Measurements from ENCODE around the gene CPNE4. TPM values are rescaled to one million over a fixed set of nuclear protein-coding genes. Genes with fewer than 3 reads are reported as not detected.
"Not testable (repeated sequence)": the region's sequence is repeated elsewhere in the genome, so short reads cannot be mapped to it uniquely, and the experiment has no call there.

CPNE4 gene
- total RNA-seq, 2 donors from 2014 or later = not detected

DNA sequence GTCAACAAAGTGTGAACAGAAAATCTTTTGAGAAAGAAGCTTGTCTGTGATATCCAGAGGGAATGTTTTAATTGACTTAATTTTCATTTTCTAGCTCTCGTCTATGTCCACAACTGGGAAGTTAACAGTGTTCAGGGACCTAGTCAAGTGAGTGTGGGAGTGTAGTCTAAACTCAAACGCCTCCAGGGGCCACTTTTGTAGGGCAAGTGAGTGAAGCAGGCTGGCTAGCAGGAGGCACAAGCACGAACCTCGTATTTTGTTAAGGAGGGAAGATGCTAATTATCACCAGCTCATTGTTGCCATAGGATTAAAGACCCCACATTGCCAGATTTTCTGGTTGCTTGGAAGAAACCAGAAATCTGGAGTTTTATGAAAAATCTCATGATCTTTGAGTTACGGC lies 135.8 kb downstream of the CPNE4 start:
- Mint-ChIP-seq H3K4me3 (no peak overlapping the region), H3K9me3 (no peaks in the 10 kb centered on the region), H3K4me1 (no peaks in the 10 kb centered on the region), H3K27ac (no peak overlapping the region), H3K27me3 (peaks cover 8% of the 10 kb centered on the region), H3K36me3 (ENCODE audit: low read depth) (no peaks in the 10 kb centered on the region)
- ATAC-seq (replicated peaks) = no peak

GRCh38 chr3:131898346-131898745 lies 136.5 kb downstream of the CPNE4 start:
- H3K27me3 Mint-ChIP-seq = peaks cover 8% of the 10 kb centered on the region
- no peak overlapping the region for H3K27ac Mint-ChIP-seq
- H3K4me3 Mint-ChIP-seq = no peak overlapping the region
- no peaks in the 10 kb centered on the region for H3K4me1 Mint-ChIP-seq
- no peaks in the 10 kb centered on the region for H3K9me3 Mint-ChIP-seq
- no peak for ATAC-seq (replicated peaks)
- no peaks in the 10 kb centered on the region for H3K36me3 Mint-ChIP-seq (ENCODE audit: low read depth)

GRCh38 chr3:131896285-131896684 lies 138.5 kb downstream of the CPNE4 start:
- H3K4me1 Mint-ChIP-seq = no peaks in the 10 kb centered on the region
- peaks cover 4% of the 10 kb centered on the region for H3K9me3 Mint-ChIP-seq
- H3K4me3 Mint-ChIP-seq = no peak overlapping the region
- peaks cover 12% of the 10 kb centered on the region for H3K27me3 Mint-ChIP-seq
- H3K36me3 Mint-ChIP-seq (ENCODE audit: low read depth) = no peaks in the 10 kb centered on the region
- H3K27ac Mint-ChIP-seq = no peak overlapping the region
- no peak for ATAC-seq (replicated peaks)

GRCh38 chr3:131895766-131896165 lies 139.0 kb downstream of the CPNE4 start:
- no peaks in the 10 kb centered on the region for H3K4me1 Mint-ChIP-seq
- ATAC-seq (replicated peaks) = no peak
- H3K9me3 Mint-ChIP-seq = peaks cover 4% of the 10 kb centered on the region
- no peak overlapping the region for H3K4me3 Mint-ChIP-seq
- no peaks in the 10 kb centered on the region for H3K36me3 Mint-ChIP-seq (ENCODE audit: low read depth)
- peaks cover 12% of the 10 kb centered on the region for H3K27me3 Mint-ChIP-seq
- H3K27ac Mint-ChIP-seq = no peak overlapping the region

- no peaks in the 10 kb centered on the region for H3K36me3 Mint-ChIP-seq (ENCODE audit: low read depth)
- peaks cover 9% of the 10 kb centered on the region for H3K27me3 Mint-ChIP-seq
- H3K9me3 Mint-ChIP-seq = peaks cover 4% of the 10 kb centered on the region
- H3K27ac Mint-ChIP-seq = no peak overlapping the region
- no peak overlapping the region for H3K4me3 Mint-ChIP-seq
- no peaks in the 10 kb centered on the region for H3K4me1 Mint-ChIP-seq
- no peak for ATAC-seq (replicated peaks)
These were observed 142.5 kb downstream of the CPNE4 start for GRCh38 chr3:131892331-131892730.

DNA sequence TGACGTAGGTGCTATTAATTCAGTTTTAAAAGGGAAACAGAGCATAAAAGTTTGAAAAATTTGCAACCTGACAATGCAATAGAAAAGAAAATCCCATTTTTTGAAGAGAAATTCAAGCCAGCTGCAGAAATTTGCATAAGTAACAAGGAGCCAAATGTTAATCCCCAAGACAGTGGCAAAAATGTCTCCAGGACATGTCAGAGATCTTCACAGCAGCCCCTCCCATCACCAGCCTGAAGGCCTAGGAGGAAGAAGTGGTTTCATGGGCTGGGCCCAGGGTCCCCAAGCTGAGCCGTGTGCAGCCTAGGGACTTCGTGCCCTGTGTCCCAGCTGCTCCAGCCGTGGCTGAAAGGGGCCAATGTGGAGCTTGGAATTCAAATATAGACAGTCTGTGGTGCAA lies 148.9 kb downstream of the CPNE4 start:
- not testable (repeated sequence) for H3K9me3 Mint-ChIP-seq; H3K36me3 Mint-ChIP-seq (ENCODE audit: low read depth); ATAC-seq (replicated peaks); H3K27me3 Mint-ChIP-seq; H3K4me3 Mint-ChIP-seq; H3K4me1 Mint-ChIP-seq; H3K27ac Mint-ChIP-seq

DNA sequence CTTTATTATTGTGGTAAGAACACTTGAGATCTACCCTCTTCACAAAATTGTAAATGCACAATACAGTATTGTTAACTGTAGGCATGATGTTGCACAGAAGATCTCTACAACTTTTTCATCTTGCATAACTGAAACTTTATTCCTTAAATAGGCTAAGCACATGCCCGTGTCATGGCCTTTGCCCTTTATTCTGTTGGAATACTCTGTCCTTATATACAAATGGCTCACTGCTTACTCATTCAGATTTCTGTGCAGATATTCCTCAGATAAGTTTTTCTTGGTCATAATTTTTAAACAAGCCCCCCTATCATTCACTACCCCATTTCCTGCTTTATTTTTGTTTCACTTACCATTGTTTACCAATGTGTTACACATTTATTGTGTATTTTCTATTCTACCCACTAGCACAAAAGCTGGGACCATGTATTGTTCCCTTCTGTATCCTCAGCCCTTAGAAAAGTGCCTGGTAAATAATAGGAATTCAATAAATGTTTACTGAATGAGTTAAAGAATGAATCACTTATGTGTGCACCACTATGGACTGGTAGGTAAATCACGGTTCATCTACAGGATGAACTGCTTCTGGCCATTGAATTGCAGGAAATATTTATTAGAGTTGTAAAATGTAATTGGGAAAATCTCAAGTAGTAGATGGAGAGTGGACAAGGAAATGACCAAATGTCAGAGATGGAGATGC lies 151.0 kb downstream of the CPNE4 start:
- H3K36me3 Mint-ChIP-seq (ENCODE audit: low read depth) = no peaks in the 10 kb centered on the region
- peaks cover 3% of the 10 kb centered on the region for H3K27me3 Mint-ChIP-seq
- no peaks in the 10 kb centered on the region for H3K4me1 Mint-ChIP-seq
- no peaks in the 10 kb centered on the region for H3K9me3 Mint-ChIP-seq
- H3K27ac Mint-ChIP-seq = no peak overlapping the region
- H3K4me3 Mint-ChIP-seq = no peak overlapping the region
- no peak for ATAC-seq (replicated peaks)

DNA sequence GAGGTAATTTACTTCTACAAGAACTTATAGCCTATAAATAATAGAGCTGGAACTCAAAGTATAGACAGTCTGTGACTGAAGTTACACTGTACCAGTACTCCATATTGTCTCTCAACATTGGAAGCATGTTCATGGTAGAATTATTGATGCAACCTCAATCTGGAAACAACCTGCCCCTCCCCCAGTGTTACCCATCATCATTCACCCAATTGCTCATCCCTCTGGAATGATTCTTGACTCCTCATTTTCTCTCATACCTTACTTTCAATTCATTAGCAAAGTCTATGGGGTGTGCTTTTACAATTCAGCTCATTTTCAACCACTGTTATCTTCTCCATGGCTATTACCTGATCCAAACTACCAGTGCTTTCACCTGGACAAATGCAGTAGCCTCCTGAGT lies 151.7 kb downstream of the CPNE4 start:
- Mint-ChIP-seq H3K36me3 (ENCODE audit: low read depth) (no peaks in the 10 kb centered on the region), H3K27ac (no peak overlapping the region), H3K9me3 (no peaks in the 10 kb centered on the region), H3K4me3 (no peak overlapping the region), H3K27me3 (peaks cover 3% of the 10 kb centered on the region), H3K4me1 (no peaks in the 10 kb centered on the region)
- no peak for ATAC-seq (replicated peaks)

DNA sequence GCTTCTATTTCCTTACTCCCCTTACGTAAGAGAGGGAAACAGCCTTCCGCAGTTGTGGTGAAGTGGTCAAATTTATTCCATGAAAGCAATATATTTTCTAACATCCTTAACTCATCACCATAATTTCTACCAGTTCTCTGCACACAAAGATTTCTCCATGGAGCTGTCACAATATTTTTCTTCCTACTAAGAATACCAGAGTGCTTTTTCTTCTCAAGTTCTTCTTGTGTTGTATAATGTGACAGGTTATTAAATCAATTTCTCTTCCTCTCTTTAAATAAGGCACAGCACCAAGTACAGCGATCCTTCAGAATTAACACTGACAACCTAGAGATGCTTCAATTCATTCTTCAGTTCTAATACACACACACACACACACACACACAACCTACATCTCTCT lies 153.0 kb downstream of the CPNE4 start:
- Mint-ChIP-seq H3K4me1 (no peaks in the 10 kb centered on the region), H3K36me3 (ENCODE audit: low read depth) (no peaks in the 10 kb centered on the region), H3K27ac (no peak overlapping the region), H3K27me3 (no peaks in the 10 kb centered on the region), H3K9me3 (no peaks in the 10 kb centered on the region), H3K4me3 (no peak overlapping the region)
- no peak for ATAC-seq (replicated peaks)

- H3K27ac Mint-ChIP-seq = no peak overlapping the region
- no peak for ATAC-seq (replicated peaks)
- H3K4me3 Mint-ChIP-seq = no peak overlapping the region
- H3K9me3 Mint-ChIP-seq = no peaks in the 10 kb centered on the region
- H3K27me3 Mint-ChIP-seq = no peaks in the 10 kb centered on the region
- H3K36me3 Mint-ChIP-seq (ENCODE audit: low read depth) = no peaks in the 10 kb centered on the region
- no peaks in the 10 kb centered on the region for H3K4me1 Mint-ChIP-seq
These were observed 153.9 kb downstream of the CPNE4 start for GRCh38 chr3:131880948-131881347.

DNA sequence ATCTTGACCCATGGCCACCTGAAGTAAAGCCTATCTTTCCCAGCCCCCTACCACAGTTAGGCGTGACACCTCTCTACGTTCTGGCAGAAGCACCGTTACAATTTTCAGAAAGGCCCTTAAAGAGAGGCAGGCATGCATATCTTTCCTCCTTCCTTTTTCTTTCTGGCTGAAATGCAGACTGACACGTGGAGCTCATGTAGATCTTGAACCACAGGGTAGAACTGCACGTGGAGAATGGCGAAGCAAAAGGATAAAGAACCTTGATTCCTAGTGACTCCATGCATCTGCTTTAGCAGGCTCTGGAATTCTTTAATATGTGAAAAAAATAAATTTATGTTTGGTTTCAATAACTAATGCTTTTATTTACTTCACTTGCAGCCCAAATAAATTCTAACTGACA lies 166.6 kb downstream of the CPNE4 start:
- Mint-ChIP-seq H3K27ac (no peak overlapping the region), H3K27me3 (peaks cover 12% of the 10 kb centered on the region), H3K4me3 (no peak overlapping the region), H3K4me1 (no peaks in the 10 kb centered on the region), H3K36me3 (ENCODE audit: low read depth) (no peaks in the 10 kb centered on the region), H3K9me3 (peaks cover 6% of the 10 kb centered on the region)
- ATAC-seq (replicated peaks) = no peak

GRCh38 chr3:131856171-131856570 lies 178.6 kb downstream of the CPNE4 start:
- peaks cover 4% of the 10 kb centered on the region for H3K27me3 Mint-ChIP-seq
- no peaks in the 10 kb centered on the region for H3K4me1 Mint-ChIP-seq
- no peak overlapping the region for H3K4me3 Mint-ChIP-seq
- H3K9me3 Mint-ChIP-seq = no peaks in the 10 kb centered on the region
- ATAC-seq (replicated peaks) = no peak
- no peaks in the 10 kb centered on the region for H3K36me3 Mint-ChIP-seq (ENCODE audit: low read depth)
- no peak overlapping the region for H3K27ac Mint-ChIP-seq

GRCh38 chr3:131850223-131850622 lies 184.6 kb downstream of the CPNE4 start:
- H3K9me3 Mint-ChIP-seq = no peaks in the 10 kb centered on the region
- no peak overlapping the region for H3K27ac Mint-ChIP-seq
- H3K27me3 Mint-ChIP-seq = peaks cover 8% of the 10 kb centered on the region
- no peak overlapping the region for H3K4me3 Mint-ChIP-seq
- no peaks in the 10 kb centered on the region for H3K36me3 Mint-ChIP-seq (ENCODE audit: low read depth)
- no peaks in the 10 kb centered on the region for H3K4me1 Mint-ChIP-seq
- no peak for ATAC-seq (replicated peaks)

DNA sequence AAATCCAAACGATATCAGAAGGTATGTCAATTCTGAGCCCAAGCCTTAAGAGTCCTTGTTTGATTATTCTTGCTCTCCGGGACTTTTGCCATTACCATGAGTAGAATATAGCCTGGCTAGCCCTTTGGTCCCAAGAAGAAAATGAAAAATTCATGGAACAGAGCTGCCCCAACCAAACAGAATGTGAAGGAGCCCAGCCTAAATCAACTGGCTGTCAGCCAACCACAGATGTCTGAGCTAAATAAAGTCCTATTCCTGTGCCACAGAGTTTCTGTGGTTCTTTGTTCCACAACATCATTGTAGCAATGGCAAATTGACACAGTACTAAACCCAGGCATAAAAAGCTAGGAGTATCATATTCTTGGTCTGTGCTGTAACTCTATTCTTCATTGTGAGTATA lies 185.2 kb downstream of the CPNE4 start:
- Mint-ChIP-seq H3K27me3 (peaks cover 8% of the 10 kb centered on the region), H3K36me3 (ENCODE audit: low read depth) (no peaks in the 10 kb centered on the region), H3K9me3 (no peaks in the 10 kb centered on the region), H3K4me1 (no peaks in the 10 kb centered on the region), H3K4me3 (no peak overlapping the region), H3K27ac (no peak overlapping the region)
- ATAC-seq (replicated peaks) = no peak

- Mint-ChIP-seq H3K27ac (no peak overlapping the region), H3K27me3 (peaks cover 8% of the 10 kb centered on the region), H3K4me3 (no peak overlapping the region), H3K9me3 (no peaks in the 10 kb centered on the region), H3K36me3 (ENCODE audit: low read depth) (no peaks in the 10 kb centered on the region), H3K4me1 (no peaks in the 10 kb centered on the region)
- no peak for ATAC-seq (replicated peaks)
These were observed 186.8 kb downstream of the CPNE4 start for GRCh38 chr3:131847966-131848510.
